Aorta (tissue), 5 donors: ENCODE results near the gene ADGRB3. TPM values are rescaled to one million over a fixed set of nuclear protein-coding genes. Genes with fewer than 3 reads are reported as not detected.

ENCODE experiments used
- ATAC-seq: fragments of 200-7000 bp; cut with Tn5 transposase; one replicate; pipeline ENCODE4 v1.9.1; 2022; ENCODE audit warnings: moderate library complexity; ENCODE audit not compliant: low FRiP score
- DNase-seq, 2 donors: peaks; one replicate each; pipeline ENCODE4 v3.0.0-alpha.2; 2020
- H3K27ac ChIP-seq, 2 donors: one replicate each; pipeline ENCODE4 v1.5.1; 2013; ENCODE audit warnings: low read length in 2 of 2, mild to moderate bottlenecking in 2 of 2, moderate library complexity in 2 of 2, control low read depth in 1 of 2, inconsistent platforms in 1 of 2, low read depth in 1 of 2
- H3K27me3 ChIP-seq, 2 donors: one replicate each; pipeline ENCODE4 v1.6.1; 2013; ENCODE audit warnings: control low read depth in 1 of 2, low read length in 1 of 2, mild to moderate bottlenecking in 1 of 2, moderate library complexity in 1 of 2; ENCODE audit not compliant: insufficient read depth in 2 of 2, control insufficient read depth in 1 of 2
- H3K36me3 ChIP-seq, 2 donors: one replicate each; pipeline ENCODE4 v1.6.1; 2013; ENCODE audit warnings: control low read depth in 1 of 2, low read length in 1 of 2, mild to moderate bottlenecking in 1 of 2; ENCODE audit not compliant: insufficient read depth in 2 of 2, control insufficient read depth in 1 of 2
- H3K4me1 ChIP-seq, 2 donors: one replicate each; pipeline ENCODE4 v1.6.1; 2013; ENCODE audit warnings: low read length in 2 of 2, control low read depth in 1 of 2, mild to moderate bottlenecking in 1 of 2, moderate library complexity in 1 of 2; ENCODE audit not compliant: insufficient read depth in 2 of 2, control insufficient read depth in 1 of 2
- H3K4me3 ChIP-seq, 2 donors: one replicate each; pipeline ENCODE4 v1.5.1; 2013; ENCODE audit warnings: low read length in 2 of 2, control low read depth in 1 of 2, mild to moderate bottlenecking in 1 of 2
- H3K9me3 ChIP-seq: one replicate; pipeline ENCODE4 v1.6.1; 2013; ENCODE audit warnings: mild to moderate bottlenecking, low read length; ENCODE audit not compliant: control insufficient read depth
- WGBS, 2 donors: extraction: QIAGEN DNeasy Blood & Tissue Kit; methylation state at CpG; one replicate each; pipeline ENCODE4 v1.1.7; 2013; 5-methylcytosine and 5-hydroxymethylcytosine counted together
- intact Hi-C, 2 donors: fragments of 100-400 bp; cut with DNase I; formaldehyde crosslinking; loops; one replicate each; pipeline versions ENCODE4 v1.14.2 to v1.15.0; 2022
- polyA plus RNA-seq, 2 donors: library from polyadenylated mRNA; stranded (reverse); fragments of 200-250 nt; gene quantifications; one replicate each; pipeline ENCODE4 v1.2.3, GENCODE V29; 2013
- total RNA-seq, 2 donors: library from RNA; stranded (reverse); fragmentation: NEBNext Ultra II Directional; extraction: Animal tissue kit (Norgen Biotek cat#: 25700); gene quantifications; one replicate each; pipeline ENCODE4 v1.2.1, GENCODE V29; 2021
- donor health status: healthy with polysubstance abuse.
- donor health status: Bipolar disorder and iron deficiency.
- donor health status: DM: no; HTN: no; CAD: no.
- donor health status: DM: no; HTN: no; CAD: no.
- donor health status: DM: yes; HTN: yes; CAD: no.

The ADGRB3 gene
- total and polyA plus RNA-seq, 4 donors: 1.8 to 6.1 (median 5.4) TPM; not detected in 1

DNA sequence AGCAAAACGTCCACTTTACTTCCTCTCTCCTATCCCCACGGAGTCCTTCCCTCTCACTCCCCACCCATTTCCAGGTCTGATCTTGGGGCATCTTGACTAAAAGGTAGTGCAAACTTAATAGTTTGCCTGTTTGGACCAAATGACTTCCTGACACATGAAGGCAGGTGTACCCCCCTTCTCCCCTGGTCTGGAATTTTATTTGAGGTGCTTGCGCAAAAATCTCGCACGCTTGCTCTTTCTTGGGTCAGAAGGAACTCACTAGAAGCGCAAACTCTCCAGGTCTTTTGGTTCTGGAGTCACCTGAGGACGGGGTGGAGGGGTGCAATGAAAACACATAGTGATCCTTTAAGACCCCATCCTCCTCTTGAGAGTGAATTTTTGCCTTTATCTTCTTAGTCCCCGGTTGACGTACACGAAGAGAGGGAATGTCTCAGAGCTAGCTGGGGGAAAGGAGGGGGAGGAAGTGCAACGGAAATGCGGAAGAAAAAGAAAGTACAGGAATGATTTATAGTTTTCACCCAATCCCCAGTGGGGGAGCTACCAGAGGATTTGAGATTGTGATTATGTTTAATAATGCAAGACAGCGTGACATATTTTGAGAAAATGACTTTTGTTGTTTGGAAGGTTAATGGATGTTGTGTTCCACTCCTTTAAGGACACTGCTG lies 4.9 kb downstream of the ADGRB3 start:
- peaks cover 0 to 3% of the 10 kb centered on the region in 2 donors for H3K4me1 ChIP-seq
- no peaks in the 10 kb centered on the region for H3K9me3 ChIP-seq
- ATAC-seq (no peak), DNase-seq (no peak)
- WGBS, 2 donors: 19 to 25% methylated on average over 13 of the region's 13 CpGs
- peak overlapping the region; percentile 17 to 33 for H3K4me3 ChIP-seq
- H3K27ac ChIP-seq: no peak overlapping the region
- intact Hi-C loops: loop anchor here (2.0 to 5.0 kb wide), 2 partner anchors 139 to 327 kb away; no protein-coding TSS in a partner anchor
- H3K36me3 ChIP-seq: no peaks in the 10 kb centered on the region
- H3K27me3 ChIP-seq: no peaks in the 10 kb centered on the region

DNA sequence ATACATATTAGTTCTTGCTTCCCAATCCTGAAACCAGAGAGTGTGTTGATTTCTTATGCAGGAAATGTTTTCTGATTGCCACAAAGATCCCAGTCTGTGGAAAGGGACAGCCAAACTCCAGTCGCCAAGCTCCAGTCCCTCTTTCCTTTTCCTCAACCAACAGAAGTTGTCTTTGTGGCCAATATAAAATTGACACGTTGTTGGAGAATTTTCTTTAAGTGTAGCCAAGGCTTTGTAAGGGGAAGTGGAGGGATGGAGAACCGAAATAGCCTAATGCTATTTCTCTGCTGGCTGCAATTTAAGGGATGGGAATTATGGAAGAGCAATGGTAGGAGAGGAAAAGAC lies 5.4 kb downstream of the ADGRB3 start:
- H3K27me3 ChIP-seq: no peaks in the 10 kb centered on the region
- no peak overlapping the region for H3K27ac ChIP-seq
- no peak for ATAC-seq
- WGBS, 2 donors: 1 to 2% methylated on average over 3 of the region's 3 CpGs
- DNase-seq: no peak
- intact Hi-C loops: no loop called here
- H3K9me3 ChIP-seq: no peaks in the 10 kb centered on the region
- H3K36me3 ChIP-seq: no peaks in the 10 kb centered on the region
- peaks cover 0 to 3% of the 10 kb centered on the region in 2 donors for H3K4me1 ChIP-seq
- peak overlapping the region; percentile 17 to 33 for H3K4me3 ChIP-seq

DNA sequence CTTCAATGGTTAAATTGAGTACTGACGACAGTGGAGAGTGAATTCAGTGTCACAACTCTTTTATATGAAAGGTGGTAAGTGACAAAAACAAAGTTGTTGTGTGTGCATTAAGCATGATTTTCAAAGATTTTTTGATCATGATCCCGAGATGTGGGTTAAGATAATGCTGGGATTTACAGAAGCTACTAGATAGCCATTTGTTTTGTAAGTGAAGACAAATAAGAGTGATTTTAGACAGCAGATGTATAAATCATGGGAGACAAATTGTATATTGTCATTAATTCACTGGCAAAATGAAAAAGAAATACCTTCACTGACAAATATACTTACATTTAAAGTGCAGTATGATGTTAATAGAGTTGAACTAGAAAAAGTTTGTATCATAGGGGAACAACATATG lies 6.1 kb downstream of the ADGRB3 start:
- WGBS, 2 donors: 78 to 93% methylated on average over 2 of the region's 2 CpGs
- intact Hi-C loops: no loop called here
- no peak overlapping the region for H3K4me3 ChIP-seq
- H3K9me3 ChIP-seq: no peaks in the 10 kb centered on the region
- no peak for ATAC-seq
- H3K27ac ChIP-seq: no peak overlapping the region
- no peaks in the 10 kb centered on the region for H3K27me3 ChIP-seq
- peaks cover 0 to 3% of the 10 kb centered on the region in 2 donors for H3K4me1 ChIP-seq
- DNase-seq: no peak
- H3K36me3 ChIP-seq: no peaks in the 10 kb centered on the region

DNA sequence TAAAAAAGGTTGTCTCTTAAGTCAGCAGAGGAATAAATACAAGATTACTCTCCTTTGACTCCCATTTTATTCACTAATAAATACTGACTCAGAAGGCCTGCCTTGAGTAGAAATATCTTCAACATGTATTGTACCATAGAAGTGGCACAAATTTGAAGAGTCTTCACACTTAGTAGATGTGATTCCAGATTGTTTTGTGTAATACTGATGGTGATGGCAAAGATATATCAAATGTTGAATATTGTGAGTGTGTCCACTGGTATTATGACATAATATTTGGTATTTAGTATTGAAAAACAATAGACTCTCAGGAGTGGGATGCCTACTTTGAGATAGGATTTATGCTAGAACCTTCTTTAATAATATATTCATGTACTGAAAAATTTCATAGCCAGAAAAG lies 7.0 kb downstream of the ADGRB3 start:
- intact Hi-C loops: no loop called here
- Histone ChIP-seq H3K4me1 (peaks cover 0 to 3% of the 10 kb centered on the region in 2 donors), H3K4me3 (no peak overlapping the region), H3K27ac (no peak overlapping the region), H3K9me3 (no peaks in the 10 kb centered on the region), H3K36me3 (no peaks in the 10 kb centered on the region), H3K27me3 (no peaks in the 10 kb centered on the region)
- no peak for DNase-seq
- no peak for ATAC-seq

DNA sequence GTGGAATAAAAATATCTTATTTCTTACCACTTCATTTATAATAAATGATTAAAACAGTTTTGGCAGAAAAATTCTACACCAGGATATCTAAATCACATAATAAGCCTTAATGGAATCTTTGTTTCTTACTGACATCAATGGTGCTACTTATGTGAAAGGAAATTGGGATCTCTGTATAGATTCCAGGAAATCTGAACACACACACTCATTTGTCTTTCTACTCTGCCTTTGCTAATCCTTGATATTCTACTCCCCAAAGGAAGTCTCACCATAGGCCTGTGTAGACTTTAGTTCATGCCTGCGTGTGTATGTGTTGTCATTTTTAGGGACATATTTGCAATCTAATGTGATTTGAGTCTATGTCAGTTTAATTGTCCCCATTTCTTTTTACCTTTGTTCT lies 7.9 kb downstream of the ADGRB3 start:
- 95 to 97% methylated on average over 1 of the region's 1 CpG for WGBS, 2 donors
- H3K27ac ChIP-seq: no peak overlapping the region
- intact Hi-C loops: no loop called here

DNA sequence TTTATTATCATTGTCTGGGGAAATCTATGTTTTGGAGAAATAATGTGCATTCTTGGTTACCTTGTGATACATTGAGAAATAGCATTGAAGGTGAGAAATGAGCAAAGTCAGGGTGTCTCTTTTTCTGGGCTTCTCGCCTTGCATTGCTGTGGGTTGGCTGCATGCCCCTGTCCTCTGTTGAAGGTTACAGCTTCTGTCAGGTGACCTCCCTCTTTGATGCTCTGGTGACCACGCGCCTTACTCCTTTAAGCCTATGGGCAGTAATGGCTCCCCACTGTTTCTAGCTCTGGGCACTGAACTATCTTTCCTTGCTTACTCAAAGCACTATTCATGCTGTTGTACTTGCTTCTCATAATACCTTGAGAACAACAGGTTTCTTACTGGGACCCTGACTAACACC lies 14.6 kb downstream of the ADGRB3 start:
- ATAC-seq (no peak), DNase-seq (no peak)
- H3K9me3 ChIP-seq: no peaks in the 10 kb centered on the region
- intact Hi-C loops: no loop called here
- H3K27ac ChIP-seq: no peak overlapping the region
- H3K36me3 ChIP-seq: no peaks in the 10 kb centered on the region
- no peaks in the 10 kb centered on the region for H3K4me1 ChIP-seq
- no peaks in the 10 kb centered on the region for H3K27me3 ChIP-seq
- 87 to 90% methylated on average over 3 of the region's 3 CpGs for WGBS, 2 donors
- H3K4me3 ChIP-seq: no peak overlapping the region

More for the DNA sequence above, 7.9 kb downstream of the ADGRB3 start:
- H3K36me3 ChIP-seq: no peaks in the 10 kb centered on the region
- no peak for ATAC-seq
- peaks cover 0 to 3% of the 10 kb centered on the region in 2 donors for H3K4me1 ChIP-seq
- H3K9me3 ChIP-seq: no peaks in the 10 kb centered on the region
- no peaks in the 10 kb centered on the region for H3K27me3 ChIP-seq
- no peak overlapping the region for H3K4me3 ChIP-seq
- DNase-seq: no peak

DNA sequence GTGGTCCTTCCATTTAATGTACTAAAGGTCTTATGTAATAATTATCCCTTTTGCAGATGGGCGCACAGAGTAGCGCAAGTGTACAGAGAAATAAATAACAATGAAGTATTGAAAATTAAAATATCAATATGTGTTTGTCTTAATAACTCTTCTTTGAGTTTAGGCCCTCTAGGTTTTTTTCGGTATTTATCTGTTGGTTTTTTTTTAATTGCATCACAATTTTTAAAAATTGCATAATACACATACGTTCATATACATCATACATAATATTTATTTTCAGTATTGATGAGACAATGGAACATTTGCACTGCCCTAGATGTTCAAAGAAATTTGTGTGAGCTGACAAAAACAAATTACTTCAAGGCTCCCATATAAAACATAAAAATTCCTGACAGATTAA lies 15.1 kb downstream of the ADGRB3 start:
- H3K36me3 ChIP-seq: no peaks in the 10 kb centered on the region
- intact Hi-C loops: no loop called here
- no peak overlapping the region for H3K4me3 ChIP-seq
- DNase-seq (no peak), ATAC-seq (no peak)
- H3K27me3 ChIP-seq: no peaks in the 10 kb centered on the region
- H3K9me3 ChIP-seq: no peaks in the 10 kb centered on the region
- H3K4me1 ChIP-seq: no peaks in the 10 kb centered on the region
- H3K27ac ChIP-seq: no peak overlapping the region
- 94% methylated on average over 4 of the region's 4 CpGs for WGBS, 2 donors

DNA sequence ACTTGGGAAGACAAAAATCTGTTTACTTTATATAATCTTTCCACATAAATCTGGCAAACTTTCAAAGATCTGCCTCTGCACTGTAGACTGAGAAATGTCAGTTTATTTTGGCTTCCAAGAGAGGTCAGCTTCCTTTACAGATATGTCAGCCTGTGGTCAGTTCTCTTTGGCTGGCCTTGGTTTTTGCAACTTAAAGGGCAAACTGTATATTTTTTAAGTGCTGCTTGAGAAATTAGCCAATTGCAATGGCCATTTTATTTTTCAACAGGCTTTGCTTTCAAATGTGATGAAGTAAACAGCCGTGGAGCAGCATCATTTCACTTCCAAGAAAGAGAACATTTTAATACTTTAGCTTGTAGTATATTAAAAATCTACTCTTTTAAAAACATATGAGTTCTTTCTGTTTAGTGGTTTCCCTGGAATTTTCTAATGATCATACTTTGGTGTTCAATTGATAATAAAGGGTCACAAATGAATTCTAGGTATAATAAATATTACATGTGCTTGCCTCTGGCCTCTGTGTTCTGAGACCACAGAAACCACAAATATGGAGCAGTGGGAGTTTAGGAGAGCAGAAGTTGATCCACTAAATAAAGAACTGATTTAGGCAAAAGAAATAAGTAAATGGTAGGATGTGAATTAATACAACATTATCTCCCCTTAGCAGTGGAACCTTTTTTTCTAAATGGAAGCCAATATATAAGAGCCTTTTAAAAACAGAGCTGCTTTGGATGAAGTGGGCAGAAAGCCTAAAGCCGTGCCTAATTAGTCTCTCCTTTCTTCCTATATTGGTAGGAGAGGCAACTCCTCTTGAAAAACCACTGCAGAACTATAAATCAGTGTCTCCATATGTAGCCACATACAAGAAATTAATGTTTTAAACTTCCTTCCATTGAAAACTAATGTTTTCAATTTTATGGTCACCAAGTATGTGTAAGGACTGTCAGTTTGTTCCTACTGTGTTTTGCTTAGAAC lies 16.2 kb downstream of the ADGRB3 start:
- intact Hi-C loops: no loop called here
- H3K4me1 ChIP-seq: no peaks in the 10 kb centered on the region
- ATAC-seq (no peak), DNase-seq (no peak)
- no peak overlapping the region for H3K4me3 ChIP-seq
- H3K27me3 ChIP-seq: no peaks in the 10 kb centered on the region
- no peaks in the 10 kb centered on the region for H3K9me3 ChIP-seq
- WGBS, 2 donors: 71 to 75% methylated on average over 2 of the region's 2 CpGs
- H3K27ac ChIP-seq: no peak overlapping the region
- H3K36me3 ChIP-seq: no peaks in the 10 kb centered on the region

DNA sequence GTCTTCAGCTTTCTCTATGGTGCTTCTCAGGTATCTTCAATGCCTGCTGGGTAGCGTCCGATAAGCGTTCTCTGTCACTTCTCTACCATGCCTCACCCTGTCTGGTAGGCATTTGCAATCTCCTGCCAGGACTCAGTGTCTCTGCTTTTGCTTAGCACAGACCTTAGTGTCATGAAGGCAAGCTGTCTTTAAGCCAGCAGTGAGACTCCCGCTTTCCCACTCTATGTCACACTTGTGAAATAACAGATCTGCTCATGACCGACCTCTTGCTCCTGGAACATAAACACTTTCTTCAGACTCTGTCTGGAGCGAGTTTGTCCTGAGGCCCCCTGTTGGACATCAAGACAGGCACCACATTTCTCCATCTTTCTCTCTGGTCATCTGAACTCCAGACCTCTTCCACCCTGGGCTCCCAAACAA lies 17.0 kb downstream of the ADGRB3 start:
- intact Hi-C loops: no loop called here
- H3K27ac ChIP-seq: no peak overlapping the region
- WGBS, 2 donors: 82 to 84% methylated on average over 6 of the region's 6 CpGs
- ATAC-seq (no peak), DNase-seq (no peak)
- no peaks in the 10 kb centered on the region for H3K36me3 ChIP-seq
- H3K9me3 ChIP-seq: no peaks in the 10 kb centered on the region
- H3K4me1 ChIP-seq: no peaks in the 10 kb centered on the region
- H3K27me3 ChIP-seq: no peaks in the 10 kb centered on the region
- H3K4me3 ChIP-seq: no peak overlapping the region
